SU-DHL-6 (cell line): ENCODE data around the gene SIK2.

ENCODE experiments used
- EZH2phosphoT487 ChIP-seq: fragments of 200-600 bp; sonication (generic), shearing (Covaris generic); conservative IDR thresholded peaks from 2 replicates; pipeline ENCODE4 v1.6.1; 2018; ENCODE audit warnings: mild to moderate bottlenecking, antibody characterized with exemption, low read length, moderate library complexity, mixed read lengths
- TF ChIP-seq, protein P1 (sequence below): fragments of 200-600 bp; sonication (generic); IDR thresholded peaks from one replicate; pipeline ENCODE4 v1.5.1; 2017; ENCODE audit warnings: antibody characterized with exemption, mild to moderate bottlenecking, low read length, moderate library complexity; ENCODE audit not compliant: insufficient read depth, poor library complexity, severe bottlenecking

DNA sequence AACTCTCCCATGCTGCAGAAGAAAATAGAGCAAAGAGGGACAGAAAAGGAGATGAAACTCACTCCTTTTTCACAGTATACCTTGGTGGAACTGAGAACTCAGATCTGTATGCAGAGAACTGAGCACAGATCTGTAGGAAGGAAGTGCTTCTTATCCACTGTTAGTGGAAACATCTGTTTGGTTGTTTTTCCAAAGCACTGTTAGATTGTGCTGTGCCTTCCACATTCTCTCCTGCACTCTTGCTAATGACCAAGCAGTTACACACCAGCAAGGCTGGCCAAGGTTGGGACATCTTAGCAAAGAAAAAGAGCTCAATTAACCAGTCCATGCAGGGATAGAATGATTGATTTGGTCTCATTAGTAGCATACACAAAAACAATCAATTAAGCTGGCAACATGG lies 20.1 kb upstream of the SIK2 start:
- TF ChIP-seq, protein P1, sequence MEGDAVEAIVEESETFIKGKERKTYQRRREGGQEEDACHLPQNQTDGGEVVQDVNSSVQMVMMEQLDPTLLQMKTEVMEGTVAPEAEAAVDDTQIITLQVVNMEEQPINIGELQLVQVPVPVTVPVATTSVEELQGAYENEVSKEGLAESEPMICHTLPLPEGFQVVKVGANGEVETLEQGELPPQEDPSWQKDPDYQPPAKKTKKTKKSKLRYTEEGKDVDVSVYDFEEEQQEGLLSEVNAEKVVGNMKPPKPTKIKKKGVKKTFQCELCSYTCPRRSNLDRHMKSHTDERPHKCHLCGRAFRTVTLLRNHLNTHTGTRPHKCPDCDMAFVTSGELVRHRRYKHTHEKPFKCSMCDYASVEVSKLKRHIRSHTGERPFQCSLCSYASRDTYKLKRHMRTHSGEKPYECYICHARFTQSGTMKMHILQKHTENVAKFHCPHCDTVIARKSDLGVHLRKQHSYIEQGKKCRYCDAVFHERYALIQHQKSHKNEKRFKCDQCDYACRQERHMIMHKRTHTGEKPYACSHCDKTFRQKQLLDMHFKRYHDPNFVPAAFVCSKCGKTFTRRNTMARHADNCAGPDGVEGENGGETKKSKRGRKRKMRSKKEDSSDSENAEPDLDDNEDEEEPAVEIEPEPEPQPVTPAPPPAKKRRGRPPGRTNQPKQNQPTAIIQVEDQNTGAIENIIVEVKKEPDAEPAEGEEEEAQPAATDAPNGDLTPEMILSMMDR, result no peak
- TF ChIP-seq EZH2phosphoT487, result no peak
